ENCODE data around the gene DIAPH2. TPM values are rescaled to one million over a fixed set of nuclear protein-coding genes. Genes with fewer than 3 reads are reported as not detected.

Gene DIAPH2
- total RNA-seq, 3 donors from 2014 or later: 27.4 to 66.4 (median 30.8) TPM

DNA sequence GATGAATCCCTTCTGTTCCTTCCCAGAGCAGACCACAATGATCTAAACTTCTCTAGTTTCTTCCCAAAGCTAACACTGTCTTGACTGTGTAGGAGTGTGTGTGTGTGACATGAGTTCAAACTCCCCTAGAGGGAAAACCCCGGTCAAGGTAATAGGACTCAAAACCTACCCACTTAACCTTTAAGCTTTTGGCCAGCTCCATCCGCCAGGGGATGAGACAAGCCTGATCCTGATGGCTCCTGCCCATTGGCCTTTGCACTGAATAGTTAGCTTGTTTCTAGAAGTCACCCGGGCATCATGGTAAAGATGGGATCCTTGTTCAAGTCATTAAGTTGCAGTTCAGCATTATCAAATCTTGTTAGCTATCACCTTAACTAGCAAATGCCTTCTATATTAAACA lies 937.5 kb downstream of the DIAPH2 start:
- intact Hi-C loops (cut with DNase I; ENCODE audit: low total_unique reads): no loop called here
- no peak overlapping the region for H3K4me3 ChIP-seq
- no peak overlapping the region for H3K27ac ChIP-seq
- no peak for DNase-seq (ENCODE audit: low spot score in 2 of 2)
- TF ChIP-seq, protein P1, sequence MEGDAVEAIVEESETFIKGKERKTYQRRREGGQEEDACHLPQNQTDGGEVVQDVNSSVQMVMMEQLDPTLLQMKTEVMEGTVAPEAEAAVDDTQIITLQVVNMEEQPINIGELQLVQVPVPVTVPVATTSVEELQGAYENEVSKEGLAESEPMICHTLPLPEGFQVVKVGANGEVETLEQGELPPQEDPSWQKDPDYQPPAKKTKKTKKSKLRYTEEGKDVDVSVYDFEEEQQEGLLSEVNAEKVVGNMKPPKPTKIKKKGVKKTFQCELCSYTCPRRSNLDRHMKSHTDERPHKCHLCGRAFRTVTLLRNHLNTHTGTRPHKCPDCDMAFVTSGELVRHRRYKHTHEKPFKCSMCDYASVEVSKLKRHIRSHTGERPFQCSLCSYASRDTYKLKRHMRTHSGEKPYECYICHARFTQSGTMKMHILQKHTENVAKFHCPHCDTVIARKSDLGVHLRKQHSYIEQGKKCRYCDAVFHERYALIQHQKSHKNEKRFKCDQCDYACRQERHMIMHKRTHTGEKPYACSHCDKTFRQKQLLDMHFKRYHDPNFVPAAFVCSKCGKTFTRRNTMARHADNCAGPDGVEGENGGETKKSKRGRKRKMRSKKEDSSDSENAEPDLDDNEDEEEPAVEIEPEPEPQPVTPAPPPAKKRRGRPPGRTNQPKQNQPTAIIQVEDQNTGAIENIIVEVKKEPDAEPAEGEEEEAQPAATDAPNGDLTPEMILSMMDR (IDR thresholded peaks at IDR 0.05): no peak
- TF ChIP-seq POLR2A (IDR thresholded peaks at IDR 0.05) (no peak), POLR2AphosphoS5 (IDR thresholded peaks at IDR 0.05) (no peak)
- no peaks in the 10 kb centered on the region for H3K4me1 ChIP-seq
- peaks cover 0 to 19% of the 10 kb centered on the region in 2 donors for H3K27me3 ChIP-seq
- H3K9me3 ChIP-seq: no peaks in the 10 kb centered on the region
- no peaks in the 10 kb centered on the region for H3K36me3 ChIP-seq

- no peaks in the 10 kb centered on the region for H3K4me1 ChIP-seq
- TF ChIP-seq POLR2A (IDR thresholded peaks at IDR 0.05) (no peak), POLR2AphosphoS5 (IDR thresholded peaks at IDR 0.05) (no peak)
- TF ChIP-seq, protein P1 (IDR thresholded peaks at IDR 0.05): no peak
- no peak overlapping the region for H3K4me3 ChIP-seq
- intact Hi-C loops (cut with DNase I; ENCODE audit: low total_unique reads): no loop called here
- no peaks in the 10 kb centered on the region for H3K9me3 ChIP-seq
- peaks cover 0 to 34% of the 10 kb centered on the region in 2 donors for H3K27me3 ChIP-seq
- DNase-seq (ENCODE audit: low spot score in 2 of 2): no peak
- no peak overlapping the region for H3K27ac ChIP-seq
- H3K36me3 ChIP-seq: no peaks in the 10 kb centered on the region
These were observed 943.7 kb downstream of the DIAPH2 start for GRCh38 chrX:97628326-97628725.

DNA sequence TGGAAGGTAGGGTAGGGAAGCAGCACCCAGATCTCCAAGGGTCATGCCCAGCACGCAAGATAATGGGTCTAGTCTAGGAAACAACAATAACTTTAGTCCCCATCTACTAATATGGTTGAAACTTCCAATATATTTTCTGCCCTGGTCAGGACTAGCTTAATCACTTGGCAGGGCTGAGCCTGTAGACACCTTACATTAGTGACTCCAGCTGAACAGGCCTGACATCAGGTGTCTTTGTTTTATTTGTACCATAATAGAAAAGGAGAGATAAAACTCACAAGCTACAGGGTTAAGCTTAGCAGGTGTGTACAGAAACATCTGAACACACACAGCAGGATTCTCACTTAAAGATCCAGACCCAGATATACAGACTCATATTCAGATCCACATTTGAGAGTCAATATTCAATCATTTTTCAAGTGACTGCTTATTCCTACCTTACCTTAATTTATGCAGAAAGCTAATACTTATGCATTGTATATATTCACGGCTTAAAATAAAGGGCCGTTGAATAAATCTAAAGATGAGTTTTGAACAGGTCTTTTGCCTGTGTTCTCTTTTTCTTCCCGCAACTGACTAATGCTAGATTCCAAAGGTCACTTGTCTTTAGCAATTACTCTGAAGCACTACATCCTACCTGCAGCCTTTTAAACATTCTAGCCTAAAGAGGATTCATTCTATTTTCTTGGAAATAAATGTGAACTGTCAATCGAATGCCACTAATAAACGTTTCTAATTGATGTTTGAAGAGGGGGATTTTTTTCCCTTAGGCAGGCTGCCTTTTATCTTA lies 944.4 kb downstream of the DIAPH2 start:
- no peak overlapping the region for H3K4me3 ChIP-seq
- no peak for TF ChIP-seq POLR2A (IDR thresholded peaks at IDR 0.05)
- TF ChIP-seq, protein P1 (IDR thresholded peaks at IDR 0.05): no peak
- TF ChIP-seq POLR2AphosphoS5 (IDR thresholded peaks at IDR 0.05): no peak
- intact Hi-C loops (cut with DNase I; ENCODE audit: low total_unique reads): no loop called here
- no peaks in the 10 kb centered on the region for H3K9me3 ChIP-seq
- no peaks in the 10 kb centered on the region for H3K4me1 ChIP-seq
- no peak overlapping the region for H3K27ac ChIP-seq
- no peaks in the 10 kb centered on the region for H3K36me3 ChIP-seq
- peaks cover 0 to 38% of the 10 kb centered on the region in 2 donors for H3K27me3 ChIP-seq
- no peak for DNase-seq (ENCODE audit: low spot score in 2 of 2)

DNA sequence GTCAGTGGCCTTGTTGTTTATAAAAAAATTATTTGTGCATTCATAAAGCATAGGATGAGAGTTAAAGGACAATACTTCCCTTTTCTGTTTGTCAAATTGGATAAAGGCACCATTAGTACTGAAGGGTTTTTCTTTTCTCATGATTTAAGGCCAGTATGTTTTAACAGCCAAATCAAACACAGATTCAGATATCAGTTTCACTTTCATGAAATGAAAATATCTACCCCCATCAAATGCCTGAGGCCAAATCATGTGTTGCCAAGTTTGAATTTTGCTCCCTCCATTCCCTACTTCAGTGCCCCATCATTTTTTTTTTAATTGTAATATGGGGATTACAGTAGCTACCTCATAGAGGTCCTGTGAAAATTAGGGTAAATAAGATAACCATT lies 944.9 kb downstream of the DIAPH2 start:
- no peaks in the 10 kb centered on the region for H3K36me3 ChIP-seq
- DNase-seq (ENCODE audit: low spot score in 2 of 2): no peak
- H3K27me3 ChIP-seq: peaks cover 0 to 43% of the 10 kb centered on the region in 2 donors
- TF ChIP-seq, protein P1 (IDR thresholded peaks at IDR 0.05): no peak
- no peak overlapping the region for H3K27ac ChIP-seq
- intact Hi-C loops (cut with DNase I; ENCODE audit: low total_unique reads): no loop called here
- H3K4me1 ChIP-seq: no peaks in the 10 kb centered on the region
- no peak overlapping the region for H3K4me3 ChIP-seq
- H3K9me3 ChIP-seq: no peaks in the 10 kb centered on the region

DNA sequence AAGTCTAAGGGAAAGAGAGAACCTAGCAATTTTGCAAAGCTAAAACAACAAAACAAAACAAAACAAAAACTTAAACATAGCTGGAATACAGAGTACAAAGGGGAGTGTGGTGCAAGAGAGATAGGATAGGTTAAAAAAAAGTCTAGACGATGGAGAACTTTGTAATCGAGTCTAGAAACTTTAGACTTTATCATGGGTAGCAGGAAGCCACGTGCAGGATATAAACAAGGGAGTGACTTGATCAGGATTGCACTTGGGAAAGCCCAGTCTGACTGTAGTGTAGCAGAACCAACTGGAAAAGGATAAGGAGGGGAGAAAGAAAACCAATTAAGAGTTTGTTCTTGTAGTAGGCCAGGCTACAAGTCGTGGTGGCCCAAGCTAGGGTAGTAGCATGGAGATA lies 949.2 kb downstream of the DIAPH2 start:
- Histone ChIP-seq H3K27ac (no peak overlapping the region), H3K4me3 (no peak overlapping the region), H3K9me3 (no peaks in the 10 kb centered on the region), H3K36me3 (no peaks in the 10 kb centered on the region), H3K27me3 (peaks cover 0 to 31% of the 10 kb centered on the region in 2 donors), H3K4me1 (no peaks in the 10 kb centered on the region)
- intact Hi-C loops (cut with DNase I; ENCODE audit: low total_unique reads): no loop called here
- no peak for DNase-seq (ENCODE audit: low spot score in 2 of 2)
- TF ChIP-seq, protein P1 (IDR thresholded peaks at IDR 0.05): no peak
- no peak for TF ChIP-seq POLR2A (IDR thresholded peaks at IDR 0.05)
- no peak for TF ChIP-seq POLR2AphosphoS5 (IDR thresholded peaks at IDR 0.05)

All from breast epithelium (tissue), 4 donors.